CD8-positive, alpha-beta memory T cell (primary cell): ENCODE data around the gene TACR2. TPM values are rescaled to one million over a fixed set of nuclear protein-coding genes. Genes with fewer than 3 reads are reported as not detected.

Source experiments
- CTCF ChIA-PET: fragments of 350-600 bp; sonication (Branson Sonifier 250); formaldehyde crosslinking; loops from one replicate; lab custom pipeline; 2021; ENCODE audit warnings: antibody characterized with exemption; lab: Charles Lee
- POLR2A ChIA-PET: fragments of 350-600 bp; sonication (Branson Sonifier 250); formaldehyde crosslinking; loops from one replicate; lab custom pipeline; 2021; ENCODE audit warnings: antibody characterized with exemption; lab: Charles Lee
- DNase-seq, 5 donors: peaks; one replicate each; pipeline versions ENCODE4 v3.0.0 to v3.0.0-alpha.2; 2020 to 2022; ENCODE audit warnings: mixed read lengths in 1 of 5
- H3K27ac ChIP-seq: one replicate; pipeline ENCODE4 v1.7.0; 2013; ENCODE audit warnings: low read depth, mild to moderate bottlenecking, low read length, moderate library complexity
- H3K27me3 ChIP-seq: 2 replicates; pipeline ENCODE4 v1.7.0; 2013; ENCODE audit warnings: low read length, mild to moderate bottlenecking; ENCODE audit not compliant: insufficient read depth, poor library complexity, severe bottlenecking
- H3K36me3 ChIP-seq: 2 replicates; pipeline ENCODE4 v1.7.0; 2013; ENCODE audit warnings: mild to moderate bottlenecking, low read length, moderate library complexity; ENCODE audit not compliant: insufficient read depth
- H3K4me1 ChIP-seq: 2 replicates; pipeline ENCODE4 v1.7.0; 2013; ENCODE audit warnings: mild to moderate bottlenecking, low read length, moderate library complexity; ENCODE audit not compliant: insufficient read depth
- H3K4me3 ChIP-seq: 2 replicates; pipeline ENCODE4 v1.7.0; 2013; ENCODE audit warnings: mild to moderate bottlenecking, low read length
- H3K9me3 ChIP-seq: 2 replicates; pipeline ENCODE4 v1.7.0; 2013; ENCODE audit warnings: mild to moderate bottlenecking, low read length
- H3K27ac Mint-ChIP-seq, 8 donors: one replicate each; pipeline ENCODE4 v1.8.0; 2020 to 2021; ENCODE audit warnings: mixed read lengths in 8 of 8, mild to moderate bottlenecking in 6 of 8, inconsistent platforms in 3 of 8, moderate library complexity in 3 of 8
- H3K27me3 Mint-ChIP-seq, 2 donors: one replicate each; pipeline ENCODE4 v1.8.0; 2020 to 2021; ENCODE audit warnings: mixed read lengths in 2 of 2, mild to moderate bottlenecking in 1 of 2, moderate library complexity in 1 of 2
- H3K36me3 Mint-ChIP-seq, 3 donors: one replicate each; pipeline ENCODE4 v1.8.0; 2020 to 2021; ENCODE audit warnings: mixed read lengths in 3 of 3, inconsistent platforms in 1 of 3, mild to moderate bottlenecking in 1 of 3
- H3K4me1 Mint-ChIP-seq, 3 donors: one replicate each; pipeline ENCODE4 v1.8.0; 2020 to 2021; ENCODE audit warnings: mixed read lengths in 3 of 3, inconsistent platforms in 1 of 3, mild to moderate bottlenecking in 1 of 3
- H3K4me3 Mint-ChIP-seq, 7 donors: one replicate each; pipeline ENCODE4 v1.8.0; 2020 to 2021; ENCODE audit warnings: mixed read lengths in 7 of 7, mild to moderate bottlenecking in 6 of 7, moderate library complexity in 4 of 7, inconsistent platforms in 2 of 7
- H3K9me3 Mint-ChIP-seq, 5 donors: one replicate each; pipeline ENCODE4 v1.8.0; 2020 to 2022; ENCODE audit warnings: mixed read lengths in 5 of 5, mild to moderate bottlenecking in 3 of 5, moderate library complexity in 2 of 5, inconsistent platforms in 1 of 5
- polyA plus RNA-seq: library from polyadenylated mRNA; unstranded; fragments of 300-500 nt; fragmentation: Illumina TruSeq; gene quantifications from one replicate; pipeline ENCODE4 v1.2.3, GENCODE V29; 2021
- total RNA-seq, 2 experiments: library from RNA; stranded (reverse); gene quantifications; one replicate each; pipeline ENCODE4 v1.2.3, GENCODE V29; 2021

Gene TACR2
- total and polyA plus RNA-seq, 3 experiments from 2014 or later, result not detected

- Mint-ChIP-seq H3K4me3 (no peak overlapping the region), H3K9me3 (no peaks in the 10 kb centered on the region), H3K36me3 (no peaks in the 10 kb centered on the region), H3K27ac (peak overlapping the region in 6 of 8 donors; percentile 15 to 92 (median 76)), H3K4me1 (peaks cover 46 to 55% (median 51%) of the 10 kb centered on the region in 3 donors), H3K27me3 (peaks cover 0 to 5% of the 10 kb centered on the region in 2 donors)
- H3K27ac ChIP-seq, result no peak overlapping the region
- no peaks in the 10 kb centered on the region for H3K36me3 ChIP-seq
- H3K9me3 ChIP-seq, result no peaks in the 10 kb centered on the region
- peaks cover 40% of the 10 kb centered on the region for H3K4me1 ChIP-seq
- CTCF ChIA-PET, result interaction anchor here (0.7 to 2.9 kb wide), 3 partner anchors 8 to 82 kb away, joined by 3 to 12 read pairs (median 3); no protein-coding TSS in a partner anchor
- no peaks in the 10 kb centered on the region for H3K27me3 ChIP-seq
- DNase-seq, result no peak
- POLR2A ChIA-PET, result no interaction called here
- no peak overlapping the region for H3K4me3 ChIP-seq
Observed at GRCh38 chr10:69425041-69425440, 8.3 kb upstream of the TACR2 start.

DNA sequence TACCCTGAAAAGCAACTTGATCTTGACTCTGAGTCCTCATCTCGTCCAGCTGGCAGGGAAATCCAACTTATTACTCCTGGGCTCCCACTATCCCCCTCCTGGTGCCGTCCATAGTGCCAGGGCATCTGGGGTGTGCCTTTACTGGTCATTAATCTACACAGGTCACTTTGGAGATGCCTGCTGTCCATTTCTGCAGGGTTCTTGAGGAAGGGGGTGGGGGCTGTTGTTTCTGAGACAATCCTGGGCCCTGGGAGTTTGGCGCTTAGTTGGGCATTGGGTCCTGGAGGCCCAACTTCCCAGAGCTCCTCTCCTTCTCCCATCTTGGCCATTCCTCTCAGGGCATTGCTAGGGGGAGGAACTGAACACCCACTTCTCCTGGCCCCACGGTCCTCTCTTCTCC is 6.0 kb upstream of the TACR2 start:
- Histone ChIP-seq H3K4me3 (no peak overlapping the region), H3K36me3 (no peaks in the 10 kb centered on the region), H3K9me3 (no peaks in the 10 kb centered on the region), H3K27ac (no peak overlapping the region), H3K4me1 (peaks cover 40% of the 10 kb centered on the region), H3K27me3 (no peaks in the 10 kb centered on the region)
- H3K4me1 Mint-ChIP-seq, result peaks cover 39 to 46% (median 41%) of the 10 kb centered on the region in 3 donors
- peaks cover 0 to 2% (median 0%) of the 10 kb centered on the region in 5 donors for H3K9me3 Mint-ChIP-seq
- peaks cover 0 to 5% of the 10 kb centered on the region in 2 donors for H3K27me3 Mint-ChIP-seq
- POLR2A ChIA-PET, result no interaction called here
- H3K27ac Mint-ChIP-seq, result no peak overlapping the region
- no peak for DNase-seq
- no peak overlapping the region for H3K4me3 Mint-ChIP-seq
- H3K36me3 Mint-ChIP-seq, result no peaks in the 10 kb centered on the region
- CTCF ChIA-PET, result interaction anchor here (1.5 kb wide), 1 partner anchor 85 kb away, joined by 4 read pairs; no protein-coding TSS in a partner anchor

- no peaks in the 10 kb centered on the region for H3K36me3 Mint-ChIP-seq
- H3K4me3 Mint-ChIP-seq, result no peak overlapping the region
- no peaks in the 10 kb centered on the region for H3K9me3 ChIP-seq
- peaks cover 32 to 39% (median 33%) of the 10 kb centered on the region in 3 donors for H3K4me1 Mint-ChIP-seq
- no peak overlapping the region for H3K4me3 ChIP-seq
- peaks cover 0 to 2% (median 0%) of the 10 kb centered on the region in 5 donors for H3K9me3 Mint-ChIP-seq
- no peaks in the 10 kb centered on the region for H3K27me3 ChIP-seq
- H3K27me3 Mint-ChIP-seq, result peaks cover 0 to 5% of the 10 kb centered on the region in 2 donors
- ChIA-PET POLR2A (no interaction called here), CTCF (interaction anchor here (1.0 to 1.5 kb wide), 2 partner anchors 86 to 93 kb away, joined by 3 to 4 read pairs; no protein-coding TSS in a partner anchor)
- H3K36me3 ChIP-seq, result no peaks in the 10 kb centered on the region
- H3K27ac ChIP-seq, result no peak overlapping the region
- DNase-seq, result no peak
- H3K27ac Mint-ChIP-seq, result peak overlapping the region in 2 of 8 donors; percentile 9 to 67
- H3K4me1 ChIP-seq, result peaks cover 39% of the 10 kb centered on the region
Observed at GRCh38 chr10:69421611-69422308, 5.0 kb upstream of the TACR2 start.

- Histone ChIP-seq H3K4me1 (peaks cover 19% of the 10 kb centered on the region), H3K27me3 (no peaks in the 10 kb centered on the region), H3K36me3 (no peaks in the 10 kb centered on the region), H3K4me3 (no peak overlapping the region), H3K27ac (no peak overlapping the region), H3K9me3 (no peaks in the 10 kb centered on the region)
- ChIA-PET CTCF (interaction anchor here (1.8 to 3.6 kb wide), 2 partner anchors 9 to 12 kb away, joined by 7 to 13 read pairs; no protein-coding TSS in a partner anchor), POLR2A (interaction anchor here (0.5 kb wide), 1 partner anchor 25 kb away, joined by 3 read pairs; no protein-coding TSS in a partner anchor)
- H3K4me1 Mint-ChIP-seq, result peaks cover 12 to 19% (median 12%) of the 10 kb centered on the region in 3 donors
- no peak overlapping the region for H3K4me3 Mint-ChIP-seq
- peak overlapping the region in 1 of 8 donors; percentile 28 for H3K27ac Mint-ChIP-seq
- H3K36me3 Mint-ChIP-seq, result no peaks in the 10 kb centered on the region
- peaks cover 0 to 7% of the 10 kb centered on the region in 2 donors for H3K27me3 Mint-ChIP-seq
- DNase-seq, result no peak
- H3K9me3 Mint-ChIP-seq, result peaks cover 0 to 2% (median 0%) of the 10 kb centered on the region in 5 donors
Observed at GRCh38 chr10:69419744-69420126, 3.0 kb upstream of the TACR2 start.

DNA sequence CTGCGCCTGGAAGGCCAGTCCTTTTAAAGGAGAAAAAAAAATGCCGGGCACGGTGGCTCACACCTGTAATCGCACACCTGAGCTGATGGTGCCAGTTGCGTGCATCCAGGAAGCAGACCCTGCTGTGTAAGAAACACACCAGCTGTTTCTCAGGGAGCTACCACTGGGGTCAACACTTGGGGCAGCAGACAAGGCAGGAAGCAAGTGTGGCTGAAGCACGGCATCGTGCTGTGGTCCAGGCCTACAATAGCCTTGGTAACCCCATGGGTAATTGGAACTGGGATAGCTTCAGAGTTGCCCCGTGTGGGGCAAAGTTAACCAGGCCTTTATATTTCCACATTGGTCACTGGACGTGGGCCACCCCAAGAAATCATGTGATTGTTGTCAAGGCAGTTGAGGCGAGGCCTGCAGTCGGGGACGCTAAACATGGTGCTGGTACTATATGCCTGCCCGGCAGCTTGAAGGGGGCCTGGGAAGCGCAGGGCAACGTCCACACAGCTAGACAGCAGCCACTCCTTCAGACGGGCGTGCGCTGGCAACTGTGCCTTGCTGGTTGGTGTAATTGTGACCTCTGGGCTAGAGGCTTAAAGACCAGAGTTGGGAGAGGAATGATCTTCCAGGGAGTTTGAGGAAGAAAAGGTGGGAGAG is 2.5 kb upstream of the TACR2 start:
- Mint-ChIP-seq H3K9me3 (peaks cover 0 to 2% (median 0%) of the 10 kb centered on the region in 5 donors), H3K27me3 (peaks cover 0 to 7% of the 10 kb centered on the region in 2 donors), H3K27ac (peak overlapping the region in 1 of 8 donors; percentile 28), H3K4me3 (no peak overlapping the region), H3K4me1 (peaks cover 7 to 15% (median 10%) of the 10 kb centered on the region in 3 donors), H3K36me3 (no peaks in the 10 kb centered on the region)
- CTCF ChIA-PET, result interaction anchor here (1.8 to 3.6 kb wide), 2 partner anchors 8 to 12 kb away, joined by 7 to 13 read pairs; no protein-coding TSS in a partner anchor
- no peak for DNase-seq
- POLR2A ChIA-PET, result interaction anchor here (0.5 kb wide), 1 partner anchor 25 kb away, joined by 3 read pairs; no protein-coding TSS in a partner anchor
- Histone ChIP-seq H3K27me3 (no peaks in the 10 kb centered on the region), H3K4me1 (peaks cover 13% of the 10 kb centered on the region), H3K9me3 (no peaks in the 10 kb centered on the region), H3K36me3 (no peaks in the 10 kb centered on the region), H3K4me3 (no peak overlapping the region), H3K27ac (no peak overlapping the region)

- no peaks in the 10 kb centered on the region for H3K27me3 ChIP-seq
- H3K27ac ChIP-seq, result no peak overlapping the region
- H3K4me3 ChIP-seq, result no peak overlapping the region
- Mint-ChIP-seq H3K27ac (no peak overlapping the region), H3K36me3 (no peaks in the 10 kb centered on the region), H3K27me3 (peaks cover 0 to 7% of the 10 kb centered on the region in 2 donors), H3K9me3 (peaks cover 0 to 2% (median 0%) of the 10 kb centered on the region in 5 donors), H3K4me3 (no peak overlapping the region), H3K4me1 (peaks cover 0 to 6% (median 4%) of the 10 kb centered on the region in 3 donors)
- ChIA-PET CTCF (interaction anchor here (3.6 kb wide), 1 partner anchor 11 kb away, joined by 13 read pairs; no protein-coding TSS in a partner anchor), POLR2A (no interaction called here)
- DNase-seq, result no peak
- H3K36me3 ChIP-seq, result no peaks in the 10 kb centered on the region
- H3K4me1 ChIP-seq, result peaks cover 5% of the 10 kb centered on the region
- H3K9me3 ChIP-seq, result no peaks in the 10 kb centered on the region
Observed at GRCh38 chr10:69418052-69418752, 1.5 kb upstream of the TACR2 start.

GRCh38 chr10:69417542-69417941 is 824 bp upstream of the TACR2 start:
- H3K36me3 Mint-ChIP-seq, result no peaks in the 10 kb centered on the region
- H3K4me1 Mint-ChIP-seq, result peaks cover 0 to 6% (median 4%) of the 10 kb centered on the region in 3 donors
- POLR2A ChIA-PET, result no interaction called here

More at GRCh38 chr10:69417542-69417941, 824 bp upstream of the TACR2 start:
- Mint-ChIP-seq H3K27ac (no peak overlapping the region), H3K4me3 (no peak overlapping the region), H3K27me3 (peaks cover 0 to 5% of the 10 kb centered on the region in 2 donors), H3K9me3 (peaks cover 0 to 2% (median 0%) of the 10 kb centered on the region in 5 donors)
- peaks cover 5% of the 10 kb centered on the region for H3K4me1 ChIP-seq
- no peaks in the 10 kb centered on the region for H3K27me3 ChIP-seq
- H3K4me3 ChIP-seq, result no peak overlapping the region
- no peaks in the 10 kb centered on the region for H3K9me3 ChIP-seq
- CTCF ChIA-PET, result interaction anchor here (3.6 kb wide), 1 partner anchor 10 kb away, joined by 13 read pairs; no protein-coding TSS in a partner anchor
- H3K27ac ChIP-seq, result no peak overlapping the region
- no peaks in the 10 kb centered on the region for H3K36me3 ChIP-seq
- no peak for DNase-seq
